Fibroblast of lung (primary cell): ENCODE measurements around the gene EBF3.

ENCODE experiments used
- CTCF ChIP-seq, 2 donors: IDR thresholded peaks in 1 of 2; conservative IDR thresholded peaks in 1 of 2; 1 replicate in 1 of 2; 2 replicates in 1 of 2; pipeline ENCODE4 v1.5.1; 2011 to 2012; ENCODE audit warnings: low read length in 2 of 2, control low read depth in 1 of 2, inconsistent platforms in 1 of 2, low read depth in 1 of 2, mild to moderate bottlenecking in 1 of 2
- EZH2 ChIP-seq: IDR thresholded peaks from 2 replicates; pipeline ENCODE4 v1.5.1; 2012; ENCODE audit warnings: low read length, control low read depth, mild to moderate bottlenecking; ENCODE audit errors: missing control alignments

GRCh38 chr10:129852829-129853561, 111.1 kb downstream of the EBF3 start:
- TF ChIP-seq EZH2 (no peak), CTCF (conservative IDR thresholded peaks at IDR 0.05 in 1 of 2, IDR thresholded peaks at IDR 0.05 in 1 of 2; ENCODE audit: low read depth in 1 of 2, low read length in 2 of 2) (no peak)
